Measurements from ENCODE around the gene CPLX3. TPM values are rescaled to one million over a fixed set of nuclear protein-coding genes. Genes with fewer than 3 reads are reported as not detected.

The CPLX3 gene, protein sequence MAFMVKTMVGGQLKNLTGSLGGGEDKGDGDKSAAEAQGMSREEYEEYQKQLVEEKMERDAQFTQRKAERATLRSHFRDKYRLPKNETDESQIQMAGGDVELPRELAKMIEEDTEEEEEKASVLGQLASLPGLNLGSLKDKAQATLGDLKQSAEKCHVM
- not detected for polyA plus RNA-seq (2012; ENCODE audit: insufficient read depth, insufficient read length, low read depth)

GRCh38 chr15:74826364-74826819 lies at the start of gene CPLX3:
Gene CPLX3 (plus strand): TSS chr15:74826627. CDS start chr15:74826704, 77 bp downstream.
- no peak within 1 kb of the TSS for H3K4me3 ChIP-seq (ENCODE audit: low read depth, low read length)
- H3K4me1 ChIP-seq, result peaks cover 16% of the 10 kb centered on the region
- no peaks in the 10 kb centered on the region for H3K9me3 ChIP-seq
- no peaks in the 10 kb centered on the region for H3K27me3 ChIP-seq
- TF ChIP-seq CTCF (IDR thresholded peaks at IDR 0.05; ENCODE audit: low read depth, low read length), result no peak
- H3K36me3 ChIP-seq, result no peaks in the 10 kb centered on the region
- DNase-seq, result no peak

- DNase-seq, result peak; percentile 42
- Histone ChIP-seq H3K36me3 (no peaks in the 10 kb centered on the region), H3K4me3 (ENCODE audit: low read depth, low read length) (no peak overlapping the region), H3K27me3 (no peaks in the 10 kb centered on the region), H3K9me3 (no peaks in the 10 kb centered on the region), H3K4me1 (peaks cover 18% of the 10 kb centered on the region)
- no peak for TF ChIP-seq CTCF (IDR thresholded peaks at IDR 0.05; ENCODE audit: low read depth, low read length)
Observed at GRCh38 chr15:74776821-74777768, 49.3 kb upstream of the CPLX3 start.

GRCh38 chr15:74777769-74778598 lies 48.4 kb upstream of the CPLX3 start:
- peaks cover 18% of the 10 kb centered on the region for H3K4me1 ChIP-seq
- no peak overlapping the region for H3K4me3 ChIP-seq (ENCODE audit: low read depth, low read length)
- no peaks in the 10 kb centered on the region for H3K27me3 ChIP-seq
- DNase-seq, result no peak
- no peaks in the 10 kb centered on the region for H3K9me3 ChIP-seq
- TF ChIP-seq CTCF (IDR thresholded peaks at IDR 0.05; ENCODE audit: low read depth, low read length), result no peak
- H3K36me3 ChIP-seq, result no peaks in the 10 kb centered on the region

- TF ChIP-seq CTCF (IDR thresholded peaks at IDR 0.05; ENCODE audit: low read depth, low read length), result no peak
- Histone ChIP-seq H3K9me3 (no peaks in the 10 kb centered on the region), H3K4me1 (peaks cover 18% of the 10 kb centered on the region), H3K4me3 (ENCODE audit: low read depth, low read length) (no peak overlapping the region), H3K36me3 (no peaks in the 10 kb centered on the region), H3K27me3 (no peaks in the 10 kb centered on the region)
- no peak for DNase-seq
Observed at GRCh38 chr15:74778599-74778970, 47.8 kb upstream of the CPLX3 start.

GRCh38 chr15:74779162-74779648 lies 47.2 kb upstream of the CPLX3 start:
- no peak for DNase-seq
- no peak overlapping the region for H3K4me3 ChIP-seq (ENCODE audit: low read depth, low read length)
- H3K27me3 ChIP-seq, result no peaks in the 10 kb centered on the region
- TF ChIP-seq CTCF (IDR thresholded peaks at IDR 0.05; ENCODE audit: low read depth, low read length), result no peak
- no peaks in the 10 kb centered on the region for H3K36me3 ChIP-seq
- H3K9me3 ChIP-seq, result no peaks in the 10 kb centered on the region
- peaks cover 18% of the 10 kb centered on the region for H3K4me1 ChIP-seq
